A673 (cell line): Measurements from ENCODE around the gene CHIC2.

ENCODE experiments used
- CTCF ChIP-seq: fragments of 300-800, 200-600 bp; sonication (generic); conservative IDR thresholded peaks from 2 replicates; pipeline ENCODE4 v1.5.1; 2017; ENCODE audit warnings: low read depth, mild to moderate bottlenecking, antibody characterized with exemption, low read length, moderate library complexity, mixed read lengths
- EZH2 ChIP-seq: fragments of 200-600 bp; sonication (generic); IDR thresholded peaks from 2 replicates; pipeline ENCODE4 v1.6.1; 2017; ENCODE audit warnings: borderline replicate concordance, low read depth, mild to moderate bottlenecking, mixed read lengths, antibody characterized with exemption, low read length; ENCODE audit not compliant: poor library complexity, severe bottlenecking

- TF ChIP-seq CTCF (no peak), EZH2 (no peak)
These were observed 31.8 kb downstream of the CHIC2 start for GRCh38 chr4:54032558-54033135.
